Measurements from ENCODE around the gene SMG7. TPM values are rescaled to one million over a fixed set of nuclear protein-coding genes. Genes with fewer than 3 reads are reported as not detected.

SMG7 gene
- total RNA-seq, 2 experiments from 2014 or later: 45.0 to 185 TPM

DNA sequence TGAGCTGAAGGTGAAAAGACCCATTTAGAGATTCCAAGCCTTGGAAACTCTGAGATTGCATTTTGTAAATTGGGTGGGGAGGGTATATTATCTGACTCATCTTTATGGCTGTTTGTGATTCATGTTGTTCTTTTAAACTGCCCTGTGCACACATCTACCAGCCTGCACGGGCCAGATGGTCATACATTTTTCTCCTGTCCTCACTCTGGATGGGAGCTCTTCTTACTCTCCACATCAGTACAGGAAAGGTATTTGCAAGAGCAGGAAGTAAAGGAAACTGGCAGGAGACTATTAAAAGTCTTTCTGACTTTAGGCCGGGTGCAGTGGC lies 39.8 kb upstream of the SMG7 start:
- H3K36me3 ChIP-seq (ENCODE audit: insufficient read depth, low read length): no peaks in the 10 kb centered on the region
- no peaks in the 10 kb centered on the region for H3K9me2 ChIP-seq (ENCODE audit: insufficient read depth, low read length)
- H3K4me1 ChIP-seq (ENCODE audit: insufficient read depth, low read length, poor library complexity, severe bottlenecking): no peaks in the 10 kb centered on the region
- H3K9me3 ChIP-seq (ENCODE audit: low read length): no peaks in the 10 kb centered on the region
- no peak overlapping the region for H2AFZ ChIP-seq (ENCODE audit: low read length)
- no peak overlapping the region for H3K27ac ChIP-seq (ENCODE audit: low read depth, low read length, poor library complexity, severe bottlenecking)
- ChIA-PET POLR2A (interaction anchor here (0.5 to 1.0 kb wide), 2 partner anchors 47 to 253 kb away, joined by 3 to 4 read pairs; no protein-coding TSS in a partner anchor), CTCF (ENCODE audit: unreplicated experiment) (no interaction called here)
- no peak for DNase-seq (ENCODE audit: low spot score)
- no TSS peak for BruUV-seq (replicated peaks)
- intact Hi-C loops (cut with micrococcal nuclease; ENCODE audit: unreplicated experiment): no loop called here
- H3K79me2 ChIP-seq (ENCODE audit: insufficient read depth, low read depth, low read length): no peaks in the 10 kb centered on the region
- no peak for TF ChIP-seq EZH2phosphoT487 (IDR thresholded peaks at IDR 0.05; ENCODE audit: borderline replicate concordance, low read depth, low read length)
- H3K4me3 ChIP-seq (ENCODE audit: low read depth, low read length, poor library complexity, severe bottlenecking): no peak overlapping the region
- no peaks in the 10 kb centered on the region for H4K20me1 ChIP-seq (ENCODE audit: insufficient read depth, low read length)
- no peak overlapping the region for H3K4me2 ChIP-seq (ENCODE audit: low read length)

DNA sequence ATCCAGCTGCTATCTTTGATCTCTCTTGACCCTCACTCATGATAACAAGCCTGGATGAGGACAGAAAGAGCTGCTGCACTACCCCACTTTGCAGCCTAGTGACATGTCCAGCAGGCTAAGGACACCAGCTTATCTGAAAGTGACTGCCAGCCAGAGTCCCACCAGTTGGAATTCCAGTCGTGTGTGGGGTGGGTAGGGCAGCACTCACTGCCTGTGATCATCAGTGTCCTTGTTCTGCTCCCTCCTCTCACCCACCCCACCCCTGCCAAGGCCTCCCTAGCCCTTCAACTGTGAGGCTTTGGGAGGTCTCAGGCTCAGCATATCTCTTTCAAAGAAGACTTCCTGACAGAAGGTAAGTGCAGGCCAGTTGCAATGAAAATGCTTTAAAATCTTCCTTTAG lies 38.6 kb upstream of the SMG7 start:
- no TSS peak for BruUV-seq (replicated peaks)
- TF ChIP-seq, protein P1, sequence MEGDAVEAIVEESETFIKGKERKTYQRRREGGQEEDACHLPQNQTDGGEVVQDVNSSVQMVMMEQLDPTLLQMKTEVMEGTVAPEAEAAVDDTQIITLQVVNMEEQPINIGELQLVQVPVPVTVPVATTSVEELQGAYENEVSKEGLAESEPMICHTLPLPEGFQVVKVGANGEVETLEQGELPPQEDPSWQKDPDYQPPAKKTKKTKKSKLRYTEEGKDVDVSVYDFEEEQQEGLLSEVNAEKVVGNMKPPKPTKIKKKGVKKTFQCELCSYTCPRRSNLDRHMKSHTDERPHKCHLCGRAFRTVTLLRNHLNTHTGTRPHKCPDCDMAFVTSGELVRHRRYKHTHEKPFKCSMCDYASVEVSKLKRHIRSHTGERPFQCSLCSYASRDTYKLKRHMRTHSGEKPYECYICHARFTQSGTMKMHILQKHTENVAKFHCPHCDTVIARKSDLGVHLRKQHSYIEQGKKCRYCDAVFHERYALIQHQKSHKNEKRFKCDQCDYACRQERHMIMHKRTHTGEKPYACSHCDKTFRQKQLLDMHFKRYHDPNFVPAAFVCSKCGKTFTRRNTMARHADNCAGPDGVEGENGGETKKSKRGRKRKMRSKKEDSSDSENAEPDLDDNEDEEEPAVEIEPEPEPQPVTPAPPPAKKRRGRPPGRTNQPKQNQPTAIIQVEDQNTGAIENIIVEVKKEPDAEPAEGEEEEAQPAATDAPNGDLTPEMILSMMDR (conservative IDR thresholded peaks at IDR 0.05; ENCODE audit: low read length): no peak
- no peak for TF ChIP-seq EZH2phosphoT487 (IDR thresholded peaks at IDR 0.05; ENCODE audit: borderline replicate concordance, low read depth, low read length)
- Histone ChIP-seq H3K4me3 (ENCODE audit: low read depth, low read length, poor library complexity, severe bottlenecking) (no peak overlapping the region), H3K9me3 (ENCODE audit: low read length) (no peaks in the 10 kb centered on the region), H3K36me3 (ENCODE audit: insufficient read depth, low read length) (no peaks in the 10 kb centered on the region), H3K9me2 (ENCODE audit: insufficient read depth, low read length) (no peaks in the 10 kb centered on the region), H2AFZ (ENCODE audit: low read length) (no peak overlapping the region), H3K4me2 (ENCODE audit: low read length) (no peak overlapping the region), H3K4me1 (ENCODE audit: insufficient read depth, low read length, poor library complexity, severe bottlenecking) (no peaks in the 10 kb centered on the region), H4K20me1 (ENCODE audit: insufficient read depth, low read length) (no peaks in the 10 kb centered on the region), H3K79me2 (ENCODE audit: insufficient read depth, low read depth, low read length) (no peaks in the 10 kb centered on the region), H3K27ac (ENCODE audit: low read depth, low read length, poor library complexity, severe bottlenecking) (no peak overlapping the region)
- ChIA-PET POLR2A (no interaction called here), CTCF (ENCODE audit: unreplicated experiment) (no interaction called here)
- intact Hi-C loops (cut with micrococcal nuclease; ENCODE audit: unreplicated experiment): no loop called here
- DNase-seq (ENCODE audit: low spot score): no peak

DNA sequence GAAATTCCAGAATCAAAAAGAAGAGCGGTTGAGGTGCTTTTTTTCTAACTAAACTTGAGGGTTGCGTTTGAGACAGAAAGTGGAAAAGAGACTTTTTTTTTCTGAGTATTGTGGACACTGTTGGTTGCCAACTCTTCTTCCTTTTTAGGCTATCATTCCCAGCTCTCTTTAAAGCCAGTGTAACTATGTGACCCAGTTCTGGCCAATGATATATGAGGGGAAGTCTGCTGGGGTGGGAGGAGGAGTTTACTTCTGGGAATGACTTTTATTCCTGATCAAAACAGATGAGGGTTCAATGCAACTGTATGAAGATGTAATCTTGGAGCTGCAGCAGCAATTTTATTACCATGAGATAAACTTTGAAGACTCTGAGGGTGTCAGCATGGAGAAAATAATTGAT lies 36.8 kb upstream of the SMG7 start:
- no peak for TF ChIP-seq EZH2phosphoT487 (IDR thresholded peaks at IDR 0.05; ENCODE audit: borderline replicate concordance, low read depth, low read length)
- TF ChIP-seq, protein P1 (conservative IDR thresholded peaks at IDR 0.05; ENCODE audit: low read length): no peak

More for the DNA sequence above, 36.8 kb upstream of the SMG7 start:
- no peak overlapping the region for H3K4me2 ChIP-seq (ENCODE audit: low read length)
- intact Hi-C loops (cut with micrococcal nuclease; ENCODE audit: unreplicated experiment): no loop called here
- H4K20me1 ChIP-seq (ENCODE audit: insufficient read depth, low read length): no peaks in the 10 kb centered on the region
- no TSS peak for BruUV-seq (replicated peaks)
- no peak overlapping the region for H3K4me3 ChIP-seq (ENCODE audit: low read depth, low read length, poor library complexity, severe bottlenecking)
- no peaks in the 10 kb centered on the region for H3K4me1 ChIP-seq (ENCODE audit: insufficient read depth, low read length, poor library complexity, severe bottlenecking)
- ChIA-PET CTCF (ENCODE audit: unreplicated experiment) (no interaction called here), POLR2A (no interaction called here)
- no peak for DNase-seq (ENCODE audit: low spot score)
- no peaks in the 10 kb centered on the region for H3K9me2 ChIP-seq (ENCODE audit: insufficient read depth, low read length)
- no peaks in the 10 kb centered on the region for H3K36me3 ChIP-seq (ENCODE audit: insufficient read depth, low read length)
- no peak overlapping the region for H3K27ac ChIP-seq (ENCODE audit: low read depth, low read length, poor library complexity, severe bottlenecking)
- H3K79me2 ChIP-seq (ENCODE audit: insufficient read depth, low read depth, low read length): no peaks in the 10 kb centered on the region
- H2AFZ ChIP-seq (ENCODE audit: low read length): no peak overlapping the region
- H3K9me3 ChIP-seq (ENCODE audit: low read length): no peaks in the 10 kb centered on the region
